Fibroblast of skin of scalp (primary cell): ENCODE results near the gene GARIN5B.
A peak's percentile ranks its signal among the peaks of the same experiment; 100 is the strongest.

Experiments
- DNase-seq: peaks from one replicate; pipeline ENCODE4 v3.0.0-alpha.2; 2013

The GARIN5B gene

GRCh38 chr19:55370305-55370988 lies 7.4 kb upstream of the GARIN5B start, which contains the start of gene IL11:
Gene IL11, minus strand, starts transcription at chr19:55370463. Its CDS starts 153 bp downstream, at chr19:55370310.
- DNase-seq = peak; percentile 81

DNA sequence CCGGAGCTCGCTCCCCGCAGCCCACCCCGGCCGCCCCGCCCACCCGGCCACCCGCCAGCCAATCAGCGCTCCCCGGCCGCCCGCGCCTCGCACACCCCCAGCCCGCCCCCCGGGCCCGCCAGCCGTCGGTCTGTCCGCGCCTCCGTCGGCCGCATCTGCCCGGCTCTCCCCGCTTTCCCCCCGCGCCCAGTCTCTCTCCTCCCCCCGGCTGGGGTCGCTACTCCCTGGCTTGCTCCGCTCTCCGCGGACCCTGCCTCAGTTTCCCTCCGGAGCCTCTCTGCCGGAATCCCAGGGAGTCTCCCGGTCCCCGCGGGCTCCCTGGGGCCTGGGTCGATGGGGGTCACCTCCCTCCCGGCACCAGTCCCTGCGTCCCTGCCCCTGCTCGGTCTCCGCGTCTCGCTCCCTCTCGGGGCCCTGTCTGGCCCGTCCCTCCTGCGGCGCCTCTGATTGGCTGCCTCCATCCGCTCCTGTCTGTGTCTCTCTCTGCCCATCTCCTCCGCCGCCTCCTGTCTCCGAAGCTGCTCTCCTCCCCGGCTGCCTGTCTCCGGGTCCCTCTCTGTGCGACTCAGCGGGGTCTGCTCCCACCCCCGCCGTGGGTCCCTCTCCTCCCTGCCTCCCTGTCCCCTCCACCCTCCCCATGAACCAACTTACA lies 6.7 kb upstream of the GARIN5B start:
- DNase-seq = peak; percentile 85

DNA sequence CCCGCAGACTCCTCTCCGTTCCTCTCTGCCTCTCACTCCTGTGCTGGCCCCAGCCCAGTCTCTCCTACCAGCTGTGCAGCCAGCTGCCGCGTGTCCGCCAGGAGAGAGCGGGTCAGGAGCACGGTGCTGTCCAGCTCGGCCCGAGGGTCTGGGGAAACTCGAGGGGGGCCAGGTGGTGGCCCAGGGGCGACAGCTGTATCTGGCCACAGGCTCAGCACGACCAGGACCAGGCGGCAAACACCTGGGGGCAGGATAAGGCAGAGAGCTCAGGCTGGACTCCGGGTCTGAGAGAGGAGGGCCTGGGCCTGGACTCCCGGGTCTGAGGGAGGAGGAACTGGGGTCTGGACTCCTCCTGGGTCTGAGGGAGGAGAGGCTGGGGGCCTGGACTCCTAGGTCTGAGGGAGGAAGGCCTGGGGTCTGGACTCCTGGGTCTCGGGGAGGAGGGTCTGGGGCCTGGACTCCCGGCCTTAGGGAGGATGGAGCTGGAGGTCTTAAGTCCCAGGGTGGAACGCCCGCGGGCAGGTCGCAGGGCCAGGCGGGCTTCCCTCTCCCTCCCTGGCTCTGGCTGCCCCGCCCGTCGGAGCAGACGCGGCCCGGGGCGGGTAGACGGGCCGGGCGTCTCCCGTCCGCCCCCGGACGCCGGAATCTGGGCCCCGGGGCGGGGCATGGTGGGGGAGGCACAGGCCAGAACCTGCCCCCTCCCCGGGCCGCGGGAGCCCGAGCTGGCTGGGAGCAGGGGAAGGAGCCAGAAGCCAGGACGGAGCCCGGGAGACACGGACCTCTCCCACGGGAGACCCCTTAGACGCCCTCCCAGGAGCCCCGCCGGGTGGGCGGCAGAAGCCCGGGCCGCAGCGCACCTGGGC lies 5.9 kb upstream of the GARIN5B start:
- peak; percentile 77 for DNase-seq

GRCh38 chr19:55368106-55368505 lies 5.0 kb upstream of the GARIN5B start:
- no peak for DNase-seq

- DNase-seq = no peak
Measured at GRCh38 chr19:55366790-55367189, 3.7 kb upstream of the GARIN5B start.

GRCh38 chr19:55365964-55366363 lies 2.9 kb upstream of the GARIN5B start:
- DNase-seq = no peak

DNA sequence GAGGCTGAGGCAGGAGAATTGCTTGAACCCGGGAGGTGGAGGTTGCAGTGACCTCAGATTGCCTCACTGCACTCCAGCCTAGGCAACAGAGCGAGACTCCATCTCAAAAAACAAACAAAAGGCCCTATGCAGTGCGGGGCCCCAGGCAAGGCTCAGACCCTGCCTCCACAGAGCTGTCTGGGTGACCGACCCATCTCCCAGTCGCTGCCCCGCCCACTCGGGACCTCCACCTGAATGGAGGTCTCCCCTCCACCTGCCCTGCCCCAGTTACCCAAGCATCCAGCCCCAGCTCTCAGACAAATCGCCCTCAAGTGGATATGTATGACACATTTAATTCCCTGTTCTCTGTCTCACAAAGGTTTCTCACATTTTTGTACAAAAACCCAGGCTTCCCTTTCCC lies 2.2 kb upstream of the GARIN5B start:
- no peak for DNase-seq

DNA sequence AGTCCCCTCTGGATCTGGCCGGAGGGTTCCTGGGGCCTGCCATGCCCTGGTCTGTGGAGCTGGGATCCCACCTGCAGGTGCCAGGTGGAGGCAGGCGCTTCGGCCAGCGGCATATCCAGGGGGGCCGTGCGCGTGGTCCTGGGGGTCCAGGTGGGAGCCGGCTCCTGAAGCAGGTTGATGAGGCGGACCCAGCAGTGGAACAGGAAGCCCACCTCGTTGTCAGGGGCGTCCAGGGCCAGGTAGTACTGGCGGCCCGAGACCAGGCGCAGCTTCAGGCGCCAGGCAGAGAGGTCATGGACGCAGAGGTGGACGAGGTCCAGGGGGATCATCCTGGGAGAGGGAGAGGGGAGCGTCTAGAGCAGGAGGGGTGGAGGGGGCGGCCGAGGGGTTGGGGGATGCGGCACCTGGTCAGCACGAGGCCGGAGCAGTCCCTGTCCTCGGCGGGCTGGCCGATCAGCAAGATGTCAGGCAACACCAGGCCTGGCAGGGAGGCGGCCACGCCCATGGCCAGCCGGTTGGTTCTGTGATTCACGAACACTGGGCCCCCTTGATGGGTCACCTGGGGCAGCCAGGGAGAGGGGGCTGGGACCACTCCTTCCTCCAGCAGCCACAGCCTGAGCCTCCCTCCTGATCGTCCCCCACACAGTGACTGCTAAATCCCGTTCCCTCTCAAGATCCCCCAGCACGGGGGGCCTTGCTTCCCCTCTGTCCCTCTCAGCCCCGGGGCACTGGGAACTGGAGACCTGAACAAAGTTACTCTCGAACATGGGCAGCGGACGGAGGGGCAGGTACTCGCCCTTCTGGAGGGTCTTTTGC lies 678 bp downstream of the GARIN5B start:
- DNase-seq = no peak

GRCh38 chr19:55360902-55361301 lies 2.2 kb downstream of the GARIN5B start:
- no peak for DNase-seq

GRCh38 chr19:55358943-55359908 lies 3.8 kb downstream of the GARIN5B start:
- no peak for DNase-seq

GRCh38 chr19:55358493-55358892 lies 4.6 kb downstream of the GARIN5B start:
- DNase-seq = no peak

- no peak for DNase-seq
Measured at GRCh38 chr19:55355213-55355821, 7.7 kb downstream of the GARIN5B start.

DNA sequence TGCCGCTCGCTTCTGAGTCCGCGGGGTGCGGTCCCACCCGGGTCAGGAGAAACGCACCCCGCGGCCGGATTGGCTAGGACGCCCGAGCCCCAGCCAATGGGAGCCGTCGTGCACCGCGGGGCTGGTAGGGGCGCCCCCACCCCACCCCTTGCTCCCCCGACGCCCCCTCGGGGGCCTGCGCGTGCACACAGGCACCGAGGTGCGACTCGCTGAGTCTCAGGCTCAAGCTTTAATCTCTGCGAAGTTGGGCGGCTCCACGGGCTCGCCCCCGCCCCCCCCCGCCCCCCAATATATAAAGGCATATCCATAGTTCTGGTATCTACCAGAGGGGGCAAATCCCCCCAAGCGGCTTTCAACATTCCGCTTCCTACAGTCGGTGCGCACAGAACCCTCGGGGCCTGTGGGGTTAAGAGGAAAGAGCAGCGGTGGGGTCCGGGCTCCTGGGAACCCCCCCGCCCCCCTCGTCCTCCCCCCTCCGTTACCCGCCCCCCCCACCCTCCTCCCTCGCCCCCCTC lies 8.3 kb downstream of the GARIN5B start, which contains the start of gene COX6B2:
Gene COX6B2, minus strand, starts transcription at position 22 of the 515 bp plus-strand sequence. CDS start 198 bp downstream, outside the sequence.
- no peak for DNase-seq

GRCh38 chr19:55353803-55354697 lies 9.0 kb downstream of the GARIN5B start:
- DNase-seq = peak; percentile 58

DNA sequence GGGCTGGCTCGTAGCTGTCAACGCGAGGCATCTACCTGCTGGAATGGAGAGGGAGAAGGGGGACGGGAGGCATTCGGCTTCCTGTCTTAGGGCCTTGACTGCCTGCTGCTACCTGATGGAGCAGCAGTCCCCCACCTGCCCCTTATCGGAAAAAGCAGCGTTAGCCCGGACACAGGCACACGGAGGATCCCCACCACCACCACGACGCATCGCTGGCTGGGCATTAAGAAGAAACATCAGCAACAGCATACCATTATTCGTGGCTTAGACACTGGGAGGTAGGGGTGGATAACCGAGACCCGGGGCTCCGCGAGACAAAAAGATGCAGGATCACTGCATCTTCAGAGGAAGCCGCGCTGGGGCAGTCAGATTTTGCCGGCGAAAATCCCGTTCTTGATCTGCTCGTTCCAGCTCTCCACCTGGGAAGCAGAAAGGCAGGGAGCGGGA lies 9.7 kb downstream of the GARIN5B start:
- DNase-seq = no peak

DNA sequence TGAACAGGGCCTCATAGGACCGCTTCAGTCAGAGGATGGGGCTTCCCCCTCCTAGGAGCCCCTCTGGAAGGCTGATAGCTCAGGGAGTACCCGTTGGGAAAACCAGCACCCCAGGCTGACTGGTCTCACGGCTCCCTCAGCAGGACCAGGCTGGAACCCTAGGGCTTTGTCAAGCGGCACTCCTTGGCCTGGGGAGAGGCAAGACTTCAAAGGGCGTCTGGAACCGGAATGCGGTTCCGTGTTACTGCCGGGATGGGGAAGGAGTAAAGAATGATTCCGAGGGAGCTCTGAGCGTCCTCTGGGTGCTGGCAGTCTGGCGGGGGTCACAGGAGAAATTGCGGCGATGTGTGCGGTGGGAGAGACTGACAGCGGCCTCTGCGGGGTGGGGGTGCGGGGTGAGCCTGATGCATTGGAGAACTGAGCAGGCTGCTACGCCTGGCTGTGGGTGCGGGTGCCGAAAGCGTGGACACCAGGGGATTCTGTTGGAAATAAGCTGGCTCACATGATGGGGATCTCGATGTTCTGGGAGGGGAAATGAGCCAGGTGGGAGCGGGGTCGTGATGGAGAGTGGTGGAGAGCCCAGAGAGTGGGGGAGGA lies 10.4 kb downstream of the GARIN5B start:
- DNase-seq = no peak

GRCh38 chr19:55352040-55352439 lies 11.0 kb downstream of the GARIN5B start:
- DNase-seq = no peak

- no peak for DNase-seq
Measured at GRCh38 chr19:55350620-55351315, 12.3 kb downstream of the GARIN5B start.
